ENCODE results near the gene DGKE.

Gene DGKE

DNA sequence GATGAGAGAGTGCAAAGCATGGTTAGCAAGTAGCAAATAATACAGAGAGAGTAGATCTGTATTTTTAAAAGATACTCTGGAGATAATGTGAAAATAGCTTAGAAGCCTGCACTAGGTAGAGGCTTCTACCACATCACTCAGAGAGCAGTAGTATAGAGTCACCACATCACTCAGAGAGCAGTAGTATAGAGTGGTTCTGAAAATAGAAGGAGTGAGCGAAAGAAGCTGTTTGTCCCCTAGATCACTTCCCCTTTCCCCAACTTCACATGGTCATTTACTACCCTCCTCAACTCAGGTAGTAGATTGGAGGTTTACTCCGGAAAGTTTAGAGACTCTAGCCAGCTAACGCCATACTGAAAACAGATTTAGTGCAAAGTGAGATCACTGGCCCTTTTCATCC, 17.1 kb downstream of the DGKE start:
- no peak for DNase-seq

DNA sequence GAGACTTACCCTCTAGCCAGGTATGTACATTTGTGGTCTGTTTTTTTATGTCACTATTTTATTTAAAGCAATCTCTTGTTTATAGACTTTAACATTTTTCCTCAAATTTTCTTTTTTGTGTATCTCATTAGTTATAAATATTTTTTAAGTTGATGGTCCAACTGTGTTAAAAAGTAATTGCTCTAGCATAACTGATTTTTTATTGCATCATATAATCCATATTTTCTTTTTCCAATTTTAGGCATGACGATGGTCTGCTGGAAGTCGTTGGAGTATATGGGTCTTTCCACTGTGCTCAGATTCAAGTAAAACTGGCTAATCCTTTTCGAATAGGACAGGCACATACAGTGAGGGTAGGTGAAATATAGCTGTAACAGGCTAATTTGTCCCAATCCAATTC, 27.9 kb downstream of the DGKE start:
- no peak for DNase-seq

GRCh38 chr17:56863974-56864373, 30.0 kb downstream of the DGKE start:
- DNase-seq = no peak

DNA sequence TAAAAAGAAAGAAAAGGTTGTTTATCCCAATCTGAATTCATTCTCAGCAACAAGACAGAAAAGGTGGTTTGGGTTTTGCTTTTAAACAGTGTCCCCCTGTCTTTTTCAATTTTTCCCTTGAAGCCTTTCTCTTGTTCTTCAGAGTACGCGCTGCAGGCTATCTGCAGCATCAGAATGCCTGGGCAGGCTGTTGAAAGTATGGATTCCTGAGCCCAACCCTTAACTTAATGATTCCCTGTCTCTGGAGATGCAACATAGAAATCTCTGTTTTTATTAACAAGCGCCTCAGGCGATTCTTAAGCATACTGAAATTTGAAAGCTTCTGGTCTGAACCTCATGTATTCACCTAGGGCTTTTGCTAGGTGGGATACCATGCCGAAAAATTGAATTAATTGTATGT, 32.1 kb downstream of the DGKE start:
- DNase-seq = no peak

DNA sequence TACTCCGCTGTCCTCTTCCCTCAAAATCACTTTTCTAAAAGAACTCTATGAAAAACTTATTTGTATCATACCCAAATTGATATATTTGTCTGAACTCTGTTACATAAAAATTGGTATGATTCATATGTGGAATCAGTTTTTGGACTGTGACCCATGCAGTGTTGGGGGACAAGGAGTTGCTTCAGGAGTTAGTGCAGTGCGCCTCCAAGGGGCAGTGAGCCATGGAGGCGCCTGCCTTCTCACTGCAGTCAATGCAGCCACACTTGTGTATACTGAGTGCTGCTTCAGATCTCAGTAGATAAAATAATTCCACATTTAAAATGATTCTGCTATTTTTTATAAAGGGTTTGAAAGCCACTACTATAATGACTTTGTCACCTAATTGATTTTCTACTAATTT, 32.5 kb downstream of the DGKE start:
- no peak for DNase-seq

DNA sequence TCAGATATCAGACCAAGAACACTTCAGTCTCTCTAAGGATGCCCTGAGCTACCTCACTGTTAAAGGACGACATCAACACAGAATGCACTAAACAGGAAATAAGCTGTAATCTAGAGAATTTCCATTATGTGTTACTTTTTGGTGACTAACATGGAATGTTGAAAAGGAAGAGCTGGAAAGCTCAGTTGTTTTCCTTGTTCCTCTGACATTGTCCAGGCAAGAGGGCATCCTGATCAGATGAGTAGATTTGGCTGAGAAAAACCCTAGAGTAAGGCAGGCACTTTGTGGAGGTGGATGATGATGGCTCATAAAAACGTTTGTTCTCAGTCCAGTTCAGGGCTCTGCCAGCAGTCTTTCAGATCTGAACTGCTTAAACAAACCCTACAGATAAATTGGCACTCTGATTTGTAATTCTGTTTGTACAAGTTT, 34.0 kb downstream of the DGKE start:
- no peak for DNase-seq

- DNase-seq = no peak
These were observed 34.8 kb downstream of the DGKE start for GRCh38 chr17:56868716-56869115.

- DNase-seq = no peak
These were observed 36.2 kb downstream of the DGKE start for GRCh38 chr17:56870081-56870651.

- no peak for DNase-seq
These were observed 42.8 kb downstream of the DGKE start for GRCh38 chr17:56876766-56877179.

DNA sequence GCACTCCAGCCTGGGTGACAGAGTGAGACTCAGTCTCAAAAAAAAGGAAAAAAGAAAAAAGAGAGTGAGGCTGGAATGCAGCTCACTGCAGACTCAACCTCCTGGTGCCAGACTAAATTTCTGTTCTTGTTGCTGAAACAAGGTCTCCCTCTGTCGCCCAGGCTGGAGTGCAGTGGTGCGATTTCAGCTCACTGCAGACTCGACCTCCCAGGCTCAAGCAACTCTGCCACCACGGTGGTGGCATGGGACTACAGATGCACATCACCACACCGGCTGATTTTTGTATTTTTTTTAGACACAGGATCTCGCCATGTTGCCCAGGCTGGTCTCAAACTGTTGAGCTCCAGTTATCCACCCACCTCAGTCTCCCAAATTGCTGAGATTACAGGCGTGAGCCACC, 45.3 kb downstream of the DGKE start:
- DNase-seq = no peak

- no peak for DNase-seq
These were observed 46.2 kb downstream of the DGKE start for GRCh38 chr17:56880133-56880532.

- DNase-seq = no peak
These were observed 46.6 kb downstream of the DGKE start for GRCh38 chr17:56880571-56880970.

DNA sequence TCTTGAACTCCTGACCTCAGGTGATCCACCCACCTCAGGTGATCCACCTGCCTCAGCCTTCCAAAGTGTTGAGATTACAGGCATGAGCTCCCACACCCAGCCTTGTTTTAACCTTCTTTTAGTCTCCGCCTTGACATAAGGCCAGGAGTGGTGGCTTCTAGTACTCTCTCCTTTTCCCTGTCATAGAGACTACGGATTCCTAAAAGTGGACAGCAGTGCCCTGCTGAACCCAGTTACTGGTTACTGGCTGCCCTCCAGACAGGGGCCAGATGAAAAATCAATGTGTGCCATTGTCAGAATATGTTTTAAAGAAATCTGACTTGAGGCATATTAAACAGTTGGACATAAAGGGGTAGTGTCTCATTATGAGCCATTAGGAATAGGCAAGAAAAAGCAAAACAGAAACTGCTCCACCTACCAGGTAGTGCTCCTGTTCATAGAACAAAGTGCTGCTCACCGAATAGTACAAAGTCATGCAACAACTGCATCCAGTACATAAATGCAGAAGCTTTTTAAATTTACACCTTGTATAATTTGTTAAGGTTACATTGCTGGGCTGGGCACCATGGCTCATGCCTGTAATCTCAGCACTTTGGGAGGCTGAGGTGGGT, 47.8 kb downstream of the DGKE start:
- no peak for DNase-seq

DNA sequence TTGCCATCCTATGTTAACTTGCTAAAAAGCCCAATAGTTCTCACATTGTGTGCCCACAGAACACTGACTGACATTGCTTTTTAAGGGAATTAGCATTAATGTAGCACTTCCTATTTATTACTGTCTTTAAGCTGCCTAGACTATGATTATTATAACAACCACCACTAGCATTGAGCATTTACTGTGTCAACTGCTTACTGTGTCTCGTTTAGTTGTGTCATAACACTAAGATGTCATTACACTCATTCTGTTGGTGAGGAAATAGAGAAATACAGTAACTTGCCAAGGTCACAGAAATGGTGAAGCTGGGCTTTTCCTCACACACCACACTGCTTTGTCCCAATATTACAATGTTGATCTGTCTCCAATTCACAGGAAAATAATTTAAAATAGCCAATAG, 49.7 kb downstream of the DGKE start:
- no peak for DNase-seq

DNA sequence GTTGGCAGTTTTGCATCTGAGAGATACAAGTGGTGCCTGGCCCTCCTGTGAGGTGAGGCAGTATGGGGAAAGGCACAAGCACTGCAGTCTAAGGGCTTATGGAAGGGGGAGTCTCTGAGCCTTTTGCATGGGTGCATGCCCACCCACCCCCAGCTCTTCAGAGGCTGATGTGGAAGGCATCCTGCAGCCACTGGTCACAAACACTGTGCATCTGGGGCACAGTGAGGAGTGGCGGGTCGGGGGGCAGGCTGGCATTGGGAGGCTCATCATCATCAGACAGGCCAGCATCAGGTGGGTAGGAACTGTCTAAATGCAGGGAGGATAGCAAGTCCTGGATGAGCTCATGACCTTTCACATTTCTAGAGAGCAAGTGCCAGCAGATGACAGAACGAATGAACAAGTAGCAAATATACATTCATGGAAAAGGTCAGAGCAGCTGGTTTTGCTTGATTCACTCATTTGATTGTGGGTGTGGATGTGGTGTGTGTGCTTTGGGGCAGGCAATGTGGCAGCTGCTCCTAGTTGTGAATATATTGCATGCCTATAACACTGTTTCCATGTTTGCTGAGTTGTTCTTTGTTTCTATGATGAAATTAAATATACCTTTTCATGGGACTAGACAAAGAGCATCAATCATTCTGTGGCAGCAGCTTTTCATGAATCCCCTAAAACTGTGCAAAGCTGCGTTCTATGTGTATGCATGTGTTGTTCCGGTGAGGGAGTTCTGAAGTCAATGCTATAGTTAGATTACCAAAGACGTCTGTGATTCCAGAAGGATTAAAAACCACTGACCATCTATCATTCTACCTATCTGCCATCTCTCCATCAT, 50.7 kb downstream of the DGKE start:
- DNase-seq = no peak

DNA sequence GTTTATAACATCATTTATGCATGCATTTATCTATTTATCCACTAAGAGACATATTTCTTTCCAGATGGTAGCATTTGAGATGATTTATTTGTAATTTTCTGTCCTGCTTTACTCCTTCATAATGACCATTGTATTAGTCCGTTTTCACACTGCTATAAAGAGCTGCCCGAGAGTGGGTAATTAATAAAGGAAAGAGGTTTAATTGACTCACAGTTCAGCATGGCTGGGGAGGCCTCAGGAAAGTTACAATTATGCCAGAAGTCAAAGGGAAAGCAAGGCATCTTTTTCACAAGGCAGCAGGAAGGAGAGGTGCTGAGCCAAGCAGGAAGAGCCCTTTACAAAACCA, 51.3 kb downstream of the DGKE start:
- no peak for DNase-seq

DNA sequence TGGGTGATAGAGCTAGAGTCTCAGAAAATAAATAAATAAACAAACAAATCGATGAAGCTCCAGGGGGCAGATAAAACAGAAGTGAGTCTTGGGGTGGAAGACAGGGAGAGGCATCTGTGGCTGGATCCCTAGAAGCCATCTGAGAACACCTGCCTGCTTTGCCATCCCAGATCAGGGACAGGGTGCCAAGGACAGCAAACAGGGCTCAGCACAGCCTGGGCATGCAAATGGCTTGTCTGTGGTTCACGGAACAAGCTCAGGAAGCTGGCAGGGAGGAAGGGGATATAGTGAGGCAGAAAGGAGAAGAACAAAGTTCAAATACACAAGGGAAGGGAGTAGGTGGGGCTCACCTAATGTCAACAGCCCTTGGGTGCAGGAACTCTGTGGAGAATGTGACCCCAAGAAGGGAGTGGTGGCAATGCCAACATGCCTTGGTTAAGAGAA, 52.4 kb downstream of the DGKE start:
- DNase-seq = no peak

- no peak for DNase-seq
These were observed 53.2 kb downstream of the DGKE start for GRCh38 chr17:56887105-56887504.

- no peak for DNase-seq
These were observed 53.9 kb downstream of the DGKE start for GRCh38 chr17:56887552-56888467.

- no peak for DNase-seq
These were observed 56.4 kb downstream of the DGKE start for GRCh38 chr17:56890390-56890789.

- DNase-seq = no peak
These were observed 57.1 kb downstream of the DGKE start for GRCh38 chr17:56890906-56891674.

GRCh38 chr17:56891751-56892150, 57.8 kb downstream of the DGKE start:
- DNase-seq = no peak

GRCh38 chr17:56892333-56892732, 58.4 kb downstream of the DGKE start:
- DNase-seq = no peak

Data from NCI-H1694 treated with DMSO at 0.1 percent for 48 hours (cell line).